ENCODE data around the gene AHCTF1. TPM values are rescaled to one million over a fixed set of nuclear protein-coding genes. Genes with fewer than 3 reads are reported as not detected.
"Not testable (repeated sequence)": the region's sequence is repeated elsewhere in the genome, so short reads cannot be mapped to it uniquely, and the experiment has no call there.

The AHCTF1 gene
- total and polyA plus RNA-seq, 2 of the 8 experiments (the other 6 are each of a cell fraction or from before 2014, with no cell fraction given): 7.9 to 44.5 TPM

DNA sequence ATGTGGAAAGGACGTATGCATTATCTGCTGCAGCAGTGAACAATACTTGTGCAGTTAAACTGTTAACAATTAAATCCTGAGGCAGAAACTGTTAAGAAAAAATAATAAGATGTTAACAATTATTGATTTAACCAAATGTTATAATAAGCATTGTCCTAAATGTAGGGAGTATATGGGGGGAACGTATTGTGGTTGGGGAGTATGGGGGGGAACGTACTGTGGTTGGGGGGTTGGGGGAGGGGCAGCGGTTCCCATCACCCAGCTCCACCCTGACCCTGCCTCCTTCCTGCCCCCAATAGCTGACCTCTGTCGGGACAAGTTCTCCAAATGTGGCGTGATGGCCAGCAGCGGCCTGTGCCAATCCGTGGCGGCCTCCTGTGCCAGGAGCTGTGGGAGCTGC, 114.0 kb downstream of the AHCTF1 start:
- H2BK12ac ChIP-seq (ENCODE audit: low read depth, low read length); H3K9ac ChIP-seq (replicated peaks in 1 of 4; ENCODE audit: extremely low read depth in 1 of 4, low read depth in 3 of 4, low read length in 3 of 4); H3K23ac ChIP-seq (ENCODE audit: insufficient read length); H2AK5ac ChIP-seq (ENCODE audit: low read depth, low read length); CTCF ChIA-PET (ENCODE audit: partially characterized antibody); H3K79me1 ChIP-seq (ENCODE audit: low read depth, low read length); H2AFZ ChIP-seq (ENCODE audit: low read length); H3K23me2 ChIP-seq (ENCODE audit: low read depth, low read length); H3K4me2 ChIP-seq (ENCODE audit: insufficient read depth in 1 of 2, low read depth in 2 of 2, low read length in 2 of 2); H3K56ac ChIP-seq (replicated peaks; ENCODE audit: insufficient read length, low read depth, low read length); H4K5ac ChIP-seq (ENCODE audit: insufficient read length, low read depth, low read length); H3K9me3 ChIP-seq (ENCODE audit: insufficient read depth in 2 of 2, low read depth in 1 of 2, low read length in 1 of 2); H3K79me2 ChIP-seq (ENCODE audit: control insufficient read depth in 1 of 2, insufficient read depth in 2 of 2, low read length in 2 of 2); H3K27ac ChIP-seq (ENCODE audit: low read depth, low read length); H2BK15ac ChIP-seq (ENCODE audit: low read length); H3K4me3 ChIP-seq (ENCODE audit: extremely low read depth in 1 of 4, insufficient read depth in 2 of 4, low read depth in 3 of 4, low read length in 4 of 4); H2BK120ac ChIP-seq (replicated peaks; ENCODE audit: low read depth, low read length); H3K4ac ChIP-seq (replicated peaks; ENCODE audit: insufficient read length, low read depth, low read length); H4K91ac ChIP-seq (replicated peaks; ENCODE audit: insufficient read length, low read length); H4K20me1 ChIP-seq (replicated peaks in 1 of 2; ENCODE audit: control insufficient read depth in 1 of 2, insufficient read depth in 2 of 2, low read length in 2 of 2); H3K27me3 ChIP-seq (replicated peaks in 1 of 4; ENCODE audit: control insufficient read depth in 3 of 4, extremely low read depth in 1 of 4, insufficient read depth in 3 of 4, low read length in 3 of 4); H4K8ac ChIP-seq (ENCODE audit: extremely low read depth, insufficient read depth, low read length); H3K18ac ChIP-seq (ENCODE audit: extremely low read depth, low read length); H2BK5ac ChIP-seq (ENCODE audit: low read depth, low read length); H3K4me1 ChIP-seq (replicated peaks in 1 of 4; ENCODE audit: control insufficient read depth in 3 of 4, insufficient read depth in 4 of 4, low read length in 3 of 4); DNase-seq (ENCODE audit: low read depth in 1 of 2, low spot score in 2 of 2); H3K14ac ChIP-seq (ENCODE audit: insufficient read length); H3K36me3 ChIP-seq (ENCODE audit: control insufficient read depth in 2 of 4, insufficient read depth in 4 of 4, low read length in 3 of 4); H2BK20ac ChIP-seq (ENCODE audit: low read length); POLR2A ChIA-PET (ENCODE audit: partially characterized antibody): not testable (repeated sequence)
- FAIRE-seq: peak; percentile 99
- WGBS, 2 experiments (ENCODE audit: extremely low coverage in 1 of 2, insufficient coverage in 1 of 2, insufficient read length in 1 of 2, insufficient replicate concordance in 2 of 2, low coverage in 1 of 2, low lambda C conversion rate in 2 of 2, missing lambda C conversion rate in 1 of 2): 90 to 100% methylated on average over 2 to 3 of the region's 9 CpGs
